ENCODE data around the gene IL33.

Gene IL33

DNA sequence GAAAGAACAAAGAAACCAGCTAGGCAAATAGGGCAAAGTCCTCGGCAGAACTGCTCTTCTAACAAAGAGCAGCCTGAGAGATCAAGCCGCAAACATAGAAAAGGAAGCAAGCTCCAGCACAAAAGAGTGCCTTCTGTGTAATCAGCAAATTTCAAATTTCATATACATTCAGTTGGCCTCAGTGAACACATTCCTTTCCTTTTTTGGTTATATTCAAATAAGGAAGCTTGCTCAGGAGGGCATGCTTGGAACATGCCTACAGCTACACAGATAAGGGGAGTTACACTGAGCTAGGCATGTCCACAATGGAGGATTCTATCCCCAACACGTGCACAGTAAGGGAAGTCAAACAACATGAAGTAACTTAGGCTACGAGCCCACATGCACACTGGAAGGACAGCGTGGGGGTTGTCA, 23.4 kb downstream of the IL33 start (continued):
- TF ChIP-seq TSHZ2 (CRISPR knock-in tag; IDR thresholded peaks at IDR 0.05): no peak

DNA sequence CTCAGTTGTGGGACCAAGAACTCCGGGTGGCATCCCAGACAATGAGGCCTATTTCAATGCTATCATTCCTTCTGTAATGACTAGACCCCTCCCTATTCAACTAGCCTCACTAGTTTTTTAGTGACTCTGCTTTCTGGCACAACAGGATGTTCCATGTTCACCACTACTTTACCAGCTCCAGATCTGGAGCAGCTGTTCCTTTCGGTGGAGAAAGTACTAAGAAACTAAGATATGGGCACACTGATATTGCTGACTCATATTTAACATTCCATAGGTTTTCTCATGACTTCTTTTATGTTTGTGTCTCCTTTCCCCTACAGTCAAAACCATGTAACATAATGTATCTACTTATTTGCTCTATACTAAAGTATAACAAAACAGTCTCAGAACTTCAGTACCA, 24.1 kb downstream of the IL33 start:
- TF ChIP-seq ZNF8 (CRISPR knock-in tag; IDR thresholded peaks at IDR 0.05): no peak
- no peak for TF ChIP-seq ZFP3 (CRISPR knock-in tag; IDR thresholded peaks at IDR 0.05)
- no peak for TF ChIP-seq ESRRG (CRISPR knock-in tag; IDR thresholded peaks at IDR 0.05)
- TF ChIP-seq SNAI2 (CRISPR knock-in tag; IDR thresholded peaks at IDR 0.05): no peak
- no peak for ATAC-seq

DNA sequence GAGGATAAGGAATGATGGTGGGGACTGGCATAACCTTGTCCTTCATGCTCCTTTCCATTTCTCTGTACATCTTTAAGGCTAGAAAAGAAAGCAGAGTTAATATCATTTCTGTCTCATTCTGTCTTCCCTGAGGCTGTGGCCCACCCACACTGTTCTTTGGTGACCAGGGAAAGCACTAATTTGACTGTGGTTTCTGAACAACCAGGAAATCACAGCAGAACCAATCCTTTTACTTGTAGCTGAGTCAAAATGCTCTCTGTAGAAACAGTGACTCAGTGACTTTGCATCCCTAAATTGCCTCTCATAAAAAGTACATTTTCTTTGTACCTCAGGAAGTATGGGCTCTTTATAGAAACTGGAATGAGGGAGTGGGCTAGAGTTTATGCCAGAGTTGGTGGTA, 28.1 kb downstream of the IL33 start:
- TF ChIP-seq GLIS3 (CRISPR knock-in tag; IDR thresholded peaks at IDR 0.05) (no peak), TSHZ2 (CRISPR knock-in tag; IDR thresholded peaks at IDR 0.05) (no peak), ISL1 (CRISPR knock-in tag; IDR thresholded peaks at IDR 0.05) (no peak), ZFP3 (CRISPR knock-in tag; IDR thresholded peaks at IDR 0.05) (no peak), ARNTL (CRISPR knock-in tag; IDR thresholded peaks at IDR 0.05; ENCODE audit: borderline replicate concordance, low read depth) (no peak), ZC3H10 (CRISPR knock-in tag; IDR thresholded peaks at IDR 0.05) (no peak), ESRRG (CRISPR knock-in tag; IDR thresholded peaks at IDR 0.05) (no peak), POU6F1 (CRISPR knock-in tag; IDR thresholded peaks at IDR 0.05; ENCODE audit: borderline replicate concordance, low read depth) (no peak)
- TF ChIP-seq, protein P1, sequence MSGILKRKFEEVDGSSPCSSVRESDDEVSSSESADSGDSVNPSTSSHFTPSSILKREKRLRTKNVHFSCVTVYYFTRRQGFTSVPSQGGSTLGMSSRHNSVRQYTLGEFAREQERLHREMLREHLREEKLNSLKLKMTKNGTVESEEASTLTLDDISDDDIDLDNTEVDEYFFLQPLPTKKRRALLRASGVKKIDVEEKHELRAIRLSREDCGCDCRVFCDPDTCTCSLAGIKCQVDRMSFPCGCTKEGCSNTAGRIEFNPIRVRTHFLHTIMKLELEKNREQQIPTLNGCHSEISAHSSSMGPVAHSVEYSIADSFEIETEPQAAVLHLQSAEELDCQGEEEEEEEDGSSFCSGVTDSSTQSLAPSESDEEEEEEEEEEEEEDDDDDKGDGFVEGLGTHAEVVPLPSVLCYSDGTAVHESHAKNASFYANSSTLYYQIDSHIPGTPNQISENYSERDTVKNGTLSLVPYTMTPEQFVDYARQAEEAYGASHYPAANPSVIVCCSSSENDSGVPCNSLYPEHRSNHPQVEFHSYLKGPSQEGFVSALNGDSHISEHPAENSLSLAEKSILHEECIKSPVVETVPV (CRISPR knock-in tag; IDR thresholded peaks at IDR 0.05): no peak
- no peak for ATAC-seq

- no peak for ATAC-seq
- TF ChIP-seq ISL1 (CRISPR knock-in tag; IDR thresholded peaks at IDR 0.05) (no peak), ZNF8 (CRISPR knock-in tag; IDR thresholded peaks at IDR 0.05) (no peak), TOX (CRISPR knock-in tag; IDR thresholded peaks at IDR 0.05; ENCODE audit: borderline replicate concordance) (no peak), OSR1 (CRISPR knock-in tag; IDR thresholded peaks at IDR 0.05) (no peak), SNAI2 (CRISPR knock-in tag; IDR thresholded peaks at IDR 0.05) (no peak), TSHZ2 (CRISPR knock-in tag; IDR thresholded peaks at IDR 0.05) (no peak), RARB (CRISPR knock-in tag; IDR thresholded peaks at IDR 0.05) (no peak), TCF4 (CRISPR knock-in tag; IDR thresholded peaks at IDR 0.05; ENCODE audit: borderline replicate concordance) (no peak), PATZ1 (CRISPR knock-in tag; IDR thresholded peaks at IDR 0.05; ENCODE audit: borderline replicate concordance) (no peak), POU6F1 (CRISPR knock-in tag; IDR thresholded peaks at IDR 0.05; ENCODE audit: borderline replicate concordance, low read depth) (no peak), ZC3H10 (CRISPR knock-in tag; IDR thresholded peaks at IDR 0.05) (no peak), CREB5 (CRISPR knock-in tag; IDR thresholded peaks at IDR 0.05; ENCODE audit: low read depth) (no peak), ZFP30 (CRISPR knock-in tag; IDR thresholded peaks at IDR 0.05) (no peak)
Measured at GRCh38 chr9:6247266-6247665, 31.7 kb downstream of the IL33 start.

Data from SK-N-SH treated with all-trans-retinoic acid at 6 μM for 48 hours (cell line).